HCT116 (cell line): ENCODE results near the gene TSC1. TPM values are rescaled to one million over a fixed set of nuclear protein-coding genes. Genes with fewer than 3 reads are reported as not detected.

Experiments
- ATAC-seq: fragments of 200-7000 bp; cut with Tn5 transposase; 2 replicates; pipeline ENCODE4 v1.9.1; 2020; ENCODE audit warnings: mild to moderate bottlenecking, moderate library complexity
- BruUV-seq: library from RNA; stranded (reverse); fragments of 400-500 nt; replicated peaks from 2 replicates; lab custom pipeline; 2021; lab: Mats Ljungman, UMichigan
- CTCF ChIA-PET: fragments of 300-600 bp; sonication (Branson Sonifier 250); formaldehyde crosslinking; loops from one replicate; lab custom pipeline; 2021; ENCODE audit warnings: antibody characterized with exemption; lab: Charles Lee
- POLR2A ChIA-PET: fragments of 300-600, 350-600 bp; sonication (Branson Sonifier 250); formaldehyde crosslinking; loops from one replicate; lab custom pipeline; 2021; ENCODE audit warnings: antibody characterized with exemption; lab: Charles Lee
- RAD21 ChIA-PET, 2 experiments: fragments of 300-600 bp; sonication (Branson Sonifier 250); formaldehyde crosslinking; loops; one replicate each; lab custom pipeline; 2023; ENCODE audit warnings: low total read pairs in 2 of 2; ENCODE audit not compliant: uncharacterized antibody in 2 of 2, unreplicated experiment in 2 of 2, low non-redundant PET in 1 of 2; lab: Charles Lee
- DNase-seq: peaks from one replicate; pipeline ENCODE4 v3.0.0-alpha.2; 2010; ENCODE audit warnings: low read depth, low spot score
- H2AFZ ChIP-seq: fragments of 200-600 bp; shearing (Covaris generic), sonication (generic); 2 replicates; pipeline ENCODE4 v1.6.1; 2017; ENCODE audit warnings: low read depth, mixed run types, mixed read lengths, antibody characterized with exemption, low read length; ENCODE audit not compliant: poor library complexity, severe bottlenecking
- H3K27ac ChIP-seq: 2 replicates; pipeline ENCODE4 v1.5.1; 2012; ENCODE audit warnings: low read depth, low read length
- H3K27me3 ChIP-seq: fragments of 200-600 bp; sonication (generic); 2 replicates; pipeline ENCODE4 v1.6.1; 2016; ENCODE audit warnings: mixed run types, low read length, mixed read lengths; ENCODE audit not compliant: insufficient read depth
- H3K36me3 ChIP-seq, 2 experiments: fragments of 200-500 bp in 1 of 2; fragments of 200-600 bp in 1 of 2; sonication (Bioruptor generic) in 1 of 2; sonication (generic) in 1 of 2; 2 replicates each; pipeline versions ENCODE4 v1.5.1 to v1.6.1; 2014 to 2016; ENCODE audit warnings: low read length in 2 of 2, inconsistent platforms in 1 of 2, mixed read lengths in 1 of 2, mixed run types in 1 of 2; ENCODE audit not compliant: insufficient read depth in 2 of 2, control insufficient read depth in 1 of 2
- H3K4me1 ChIP-seq, 2 experiments: fragments of 200-600 bp in 1 of 2; sonication (generic) in 1 of 2; 2 replicates each; pipeline versions ENCODE4 v1.5.1 to v1.6.1; 2012 to 2017; ENCODE audit warnings: low read length in 2 of 2, inconsistent platforms in 1 of 2, mild to moderate bottlenecking in 1 of 2, mixed read lengths in 1 of 2, mixed run types in 1 of 2, moderate library complexity in 1 of 2; ENCODE audit not compliant: insufficient read depth in 2 of 2, control insufficient read depth in 1 of 2
- H3K4me2 ChIP-seq: fragments of 200-600 bp; sonication (generic); 2 replicates; pipeline ENCODE4 v1.6.1; 2017; ENCODE audit warnings: mixed run types, low read length, mixed read lengths
- H3K4me3 ChIP-seq, 2 experiments: fragments of 200-600 bp in 1 of 2; sonication (generic) in 1 of 2; replicated peaks in 1 of 2; 2 replicates each; pipeline ENCODE4 v1.5.1; 2011 to 2016; ENCODE audit warnings: low read length in 2 of 2, control low read depth in 1 of 2, low read depth in 1 of 2, mild to moderate bottlenecking in 1 of 2, mixed read lengths in 1 of 2, mixed run types in 1 of 2
- H3K79me2 ChIP-seq: fragments of 200-600 bp; sonication (generic); 2 replicates; pipeline ENCODE4 v1.6.1; 2017; ENCODE audit warnings: mild to moderate bottlenecking, mixed run types, low read length, moderate library complexity, mixed read lengths; ENCODE audit not compliant: insufficient read depth
- H3K9ac ChIP-seq: fragments of 200-600 bp; sonication (generic); 2 replicates; pipeline ENCODE4 v1.6.1; 2016; ENCODE audit warnings: low read length, mixed read lengths
- H3K9me2 ChIP-seq: fragments of 200-600 bp; sonication (generic), shearing (Covaris generic); 2 replicates; pipeline ENCODE4 v1.6.1; 2017; ENCODE audit warnings: mixed run types, mild to moderate bottlenecking, moderate library complexity; ENCODE audit not compliant: insufficient read depth
- H3K9me3 ChIP-seq, 2 experiments: fragments of 200-500 bp in 1 of 2; fragments of 200-600 bp in 1 of 2; sonication (Bioruptor generic) in 1 of 2; sonication (generic) in 1 of 2; 2 replicates each; pipeline ENCODE4 v1.6.1; 2014 to 2017; ENCODE audit warnings: low read length in 2 of 2, mixed read lengths in 2 of 2, inconsistent platforms in 1 of 2, low read depth in 1 of 2, mild to moderate bottlenecking in 1 of 2, mixed run types in 1 of 2, moderate library complexity in 1 of 2; ENCODE audit not compliant: control insufficient read depth in 1 of 2, insufficient read depth in 1 of 2
- H4K20me1 ChIP-seq: fragments of 200-600 bp; sonication (generic), shearing (Covaris generic); 2 replicates; pipeline ENCODE4 v1.6.1; 2017; ENCODE audit warnings: mixed run types, mild to moderate bottlenecking, moderate library complexity; ENCODE audit not compliant: insufficient read depth
- CBX3 ChIP-seq: IDR thresholded peaks from 2 replicates; pipeline ENCODE4 v1.6.1; 2012; ENCODE audit warnings: low read depth
- CTCF ChIP-seq, 3 experiments: fragments of 200-600 bp in 1 of 3; sonication (generic) in 1 of 3; IDR thresholded peaks in 2 of 3; conservative IDR thresholded peaks in 1 of 3; 2 replicates each; pipeline ENCODE4 v1.5.1; 2012 to 2017; ENCODE audit warnings: low read depth in 2 of 3, low read length in 2 of 3, antibody characterized with exemption in 1 of 3, borderline replicate concordance in 1 of 3, control low read depth in 1 of 3, mild to moderate bottlenecking in 1 of 3, mixed read lengths in 1 of 3, mixed run types in 1 of 3, moderate library complexity in 1 of 3; ENCODE audit not compliant: insufficient read depth in 1 of 3
- EZH2phosphoT487 ChIP-seq: fragments of 200-600 bp; IDR thresholded peaks from 2 replicates; pipeline ENCODE4 v1.6.1; 2018; ENCODE audit warnings: antibody characterized with exemption, borderline replicate concordance
- FOSL1 ChIP-seq: IDR thresholded peaks from 2 replicates; pipeline ENCODE4 v1.6.1; 2012; ENCODE audit warnings: low read depth
- POLR2A ChIP-seq: IDR thresholded peaks from 2 replicates; pipeline ENCODE4 v1.7.0; 2011; ENCODE audit warnings: borderline replicate concordance; ENCODE audit not compliant: insufficient read depth, insufficient read length; ENCODE audit errors: extremely low read depth
- SRF ChIP-seq: IDR thresholded peaks from 2 replicates; pipeline ENCODE4 v1.6.1; 2012; ENCODE audit warnings: low read depth
- ZFX ChIP-seq: fragments of 450-650 bp; IDR thresholded peaks from 2 replicates; pipeline ENCODE4 v1.6.1; 2017
- ZNF274 ChIP-seq: fragments of 200-500 bp; sonication (Bioruptor generic); IDR thresholded peaks from 2 replicates; pipeline ENCODE4 v1.6.1; 2014; ENCODE audit warnings: mild to moderate bottlenecking, low read depth, low read length, inconsistent platforms
- intact Hi-C: fragments of 100-400 bp; cut with micrococcal nuclease; formaldehyde crosslinking; loops from 2 replicates; pipeline ENCODE4 v1.10.0; 2022
- total RNA-seq: library from RNA; stranded (reverse); gene quantifications from one replicate; pipeline ENCODE4 v1.2.1, GENCODE V29; 2021; ENCODE audit not compliant: unreplicated experiment

The TSC1 gene
- total RNA-seq, 1 experiment from 2014 or later: 34.5 TPM

- H3K27me3 ChIP-seq: no peaks in the 10 kb centered on the region
- H3K4me1 ChIP-seq: peaks cover 7 to 30% of the 10 kb centered on the region in 2 experiments; a peak in 3 of 4 replicates
- intact Hi-C loops: no loop called here
- TF ChIP-seq FOSL1 (no peak), POLR2A (no peak), EZH2phosphoT487 (no peak), CTCF (IDR thresholded peaks at IDR 0.05 in 2 of 3, conservative IDR thresholded peaks at IDR 0.05 in 1 of 3; ENCODE audit: borderline replicate concordance in 1 of 3, insufficient read depth in 1 of 3, low read depth in 2 of 3, low read length in 2 of 3) (no peak), ZNF274 (no peak), ZFX (no peak), CBX3 (no peak), SRF (no peak)
- no peak overlapping the region for H3K4me3 ChIP-seq
- no peak overlapping the region for H3K27ac ChIP-seq
- ChIA-PET POLR2A (no interaction called here), RAD21 (no interaction called here), CTCF (no interaction called here)
- H3K4me2 ChIP-seq: peak overlapping the region; percentile 47
- H3K9me2 ChIP-seq: no peaks in the 10 kb centered on the region
- peaks cover 26% of the 10 kb centered on the region for H3K79me2 ChIP-seq
- no peaks in the 10 kb centered on the region for H3K9me3 ChIP-seq
- H3K36me3 ChIP-seq: no peaks in the 10 kb centered on the region
- peak overlapping the region; percentile 10 for H2AFZ ChIP-seq
- no peak overlapping the region for H3K9ac ChIP-seq
- no TSS peak for BruUV-seq
- no peak for ATAC-seq
- no peaks in the 10 kb centered on the region for H4K20me1 ChIP-seq
- DNase-seq: no peak
These were observed 1.8 kb upstream of the TSC1 start for GRCh38 chr9:132946211-132946610.
